ENCODE measurements around the gene RPL38. TPM values are rescaled to one million over a fixed set of nuclear protein-coding genes. Genes with fewer than 3 reads are reported as not detected.
"Not testable (repeated sequence)": the region's sequence is repeated elsewhere in the genome, so short reads cannot be mapped to it uniquely, and the experiment has no call there.

Gene RPL38
- total RNA-seq, 1 experiment from 2014 or later = 1,714 TPM

DNA sequence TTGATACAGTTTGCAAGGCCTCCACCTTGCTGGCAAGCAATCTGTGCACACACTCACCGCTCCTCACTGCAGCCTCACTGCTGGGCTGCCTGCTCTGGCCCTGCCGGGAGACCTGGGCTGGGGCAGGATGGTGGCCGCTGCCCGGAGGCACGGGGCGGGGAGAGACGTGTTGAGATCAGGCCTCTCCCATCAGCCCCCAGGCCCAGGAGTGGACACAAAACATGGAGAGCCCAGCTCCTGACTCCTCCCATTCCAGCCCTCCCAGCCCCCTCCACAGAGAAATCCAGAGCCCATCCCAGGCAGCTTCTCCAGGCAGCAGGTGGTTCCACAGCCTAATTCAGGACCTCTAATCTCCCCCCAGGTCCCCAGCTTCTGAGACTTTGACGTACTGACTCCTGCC is 23.1 kb upstream of the RPL38 start:
- DNase-seq (ENCODE audit: low read depth) = no peak
- in situ Hi-C loops (cut with HindIII; ENCODE audit: low pct_unique_long_range_greater_than_20kb, low sequenced_read_pairs) = no loop called here

DNA sequence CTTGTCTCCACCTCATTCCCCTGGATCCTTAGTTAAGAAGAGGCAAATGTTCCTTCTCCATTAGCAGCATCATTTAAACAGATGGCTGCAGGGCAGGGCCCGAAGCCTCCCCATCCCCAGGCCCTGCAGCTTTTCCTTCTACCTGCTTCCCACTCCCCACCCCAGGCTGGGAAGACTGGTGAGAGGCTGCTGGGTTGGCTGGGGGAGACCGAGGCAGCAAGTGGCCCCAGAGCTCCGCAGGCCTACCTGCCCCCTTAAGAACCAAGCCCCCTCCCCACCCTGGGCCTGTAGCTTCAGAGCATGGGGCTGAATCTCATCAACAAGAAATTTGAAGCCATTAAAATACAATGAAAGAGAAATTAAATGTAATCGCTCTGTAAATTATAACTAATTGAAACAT is 22.1 kb upstream of the RPL38 start:
- in situ Hi-C loops (cut with HindIII; ENCODE audit: low pct_unique_long_range_greater_than_20kb, low sequenced_read_pairs) = no loop called here
- DNase-seq (ENCODE audit: low read depth) = no peak

DNA sequence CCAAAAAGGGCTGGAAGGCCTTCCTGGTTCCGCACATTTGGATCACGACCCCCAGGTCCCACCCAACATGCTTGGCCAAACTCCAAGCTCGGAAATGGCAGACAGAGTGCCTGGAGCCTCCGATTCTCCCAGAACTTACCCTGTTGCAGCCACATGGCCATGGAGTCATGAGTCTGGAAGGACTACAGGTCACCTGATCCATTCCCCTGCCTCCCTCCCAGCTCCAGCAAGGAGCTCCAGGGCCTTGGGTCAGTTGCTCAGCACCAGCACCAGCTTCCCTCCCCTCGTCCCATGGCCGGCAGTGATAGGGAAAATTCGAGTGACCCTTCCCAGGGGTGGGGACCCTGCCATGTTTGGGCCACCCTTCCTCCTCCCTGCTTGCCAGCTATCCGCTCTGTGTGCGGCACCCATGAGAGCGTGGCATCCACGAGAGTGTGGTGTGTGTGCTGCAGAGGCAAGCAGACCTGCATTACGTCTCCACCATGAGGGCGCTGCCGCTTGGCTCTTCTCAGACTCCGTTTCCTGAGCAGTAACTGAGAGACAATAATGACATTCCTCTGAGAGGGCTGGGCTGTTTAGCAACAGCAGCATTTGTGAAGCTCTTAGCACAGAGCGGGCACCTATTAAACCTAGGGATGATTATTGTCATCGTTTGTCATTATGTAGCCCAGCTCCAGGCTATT is 21.3 kb upstream of the RPL38 start:
- DNase-seq (ENCODE audit: low read depth) = no peak
- in situ Hi-C loops (cut with HindIII; ENCODE audit: low pct_unique_long_range_greater_than_20kb, low sequenced_read_pairs) = no loop called here

DNA sequence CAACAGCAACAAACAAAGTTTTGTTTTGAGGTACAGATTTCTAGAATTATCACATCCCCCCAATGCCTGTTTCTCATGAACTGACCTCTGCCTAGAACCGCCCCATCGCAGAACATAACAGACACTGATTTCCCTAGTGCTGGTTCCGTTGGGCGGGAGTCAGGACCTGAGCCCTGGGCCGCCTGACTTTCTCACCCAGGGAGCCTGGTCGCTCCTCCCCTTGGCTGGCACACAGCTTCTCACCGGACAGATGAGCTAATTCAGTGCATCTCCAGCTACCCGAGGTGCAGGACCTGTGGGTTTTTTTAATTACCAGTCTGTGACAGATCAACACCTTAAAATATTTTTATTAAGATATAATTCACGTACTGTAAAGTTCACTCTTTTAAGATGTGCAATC is 20.1 kb upstream of the RPL38 start:
- in situ Hi-C loops (cut with HindIII; ENCODE audit: low pct_unique_long_range_greater_than_20kb, low sequenced_read_pairs) = no loop called here
- no peak for DNase-seq (ENCODE audit: low read depth)

DNA sequence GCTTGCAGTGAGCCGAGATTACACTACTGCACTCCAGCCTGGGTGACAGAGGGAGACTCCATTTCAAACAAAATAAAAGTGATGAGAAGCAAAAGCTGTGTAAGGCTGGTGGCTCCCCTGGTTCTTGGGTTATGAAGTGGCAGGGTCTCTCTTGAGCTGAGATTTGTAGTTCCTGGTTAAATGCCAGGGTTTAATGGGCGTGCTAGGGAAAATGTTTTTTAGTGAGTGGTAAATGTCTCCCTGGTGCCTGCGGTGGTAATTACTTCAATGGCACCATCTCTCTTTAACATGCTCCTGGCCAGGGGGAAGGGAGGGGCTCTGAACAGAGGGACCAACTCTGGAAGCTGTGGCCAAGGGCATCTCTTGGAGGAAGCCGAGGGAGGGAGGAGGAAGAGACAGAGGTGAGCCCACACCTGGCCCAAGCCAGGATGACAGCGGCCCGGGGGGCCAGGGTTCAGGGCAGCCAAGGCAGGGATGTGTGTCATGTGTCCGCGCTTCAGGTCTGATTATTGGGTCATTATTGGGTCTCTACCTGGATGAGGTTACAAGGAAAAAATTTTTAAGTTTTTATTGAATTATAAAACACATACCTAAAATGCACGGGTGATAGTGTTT is 17.8 kb upstream of the RPL38 start:
- DNase-seq (ENCODE audit: low read depth) = no peak
- in situ Hi-C loops (cut with HindIII; ENCODE audit: low pct_unique_long_range_greater_than_20kb, low sequenced_read_pairs) = no loop called here

DNA sequence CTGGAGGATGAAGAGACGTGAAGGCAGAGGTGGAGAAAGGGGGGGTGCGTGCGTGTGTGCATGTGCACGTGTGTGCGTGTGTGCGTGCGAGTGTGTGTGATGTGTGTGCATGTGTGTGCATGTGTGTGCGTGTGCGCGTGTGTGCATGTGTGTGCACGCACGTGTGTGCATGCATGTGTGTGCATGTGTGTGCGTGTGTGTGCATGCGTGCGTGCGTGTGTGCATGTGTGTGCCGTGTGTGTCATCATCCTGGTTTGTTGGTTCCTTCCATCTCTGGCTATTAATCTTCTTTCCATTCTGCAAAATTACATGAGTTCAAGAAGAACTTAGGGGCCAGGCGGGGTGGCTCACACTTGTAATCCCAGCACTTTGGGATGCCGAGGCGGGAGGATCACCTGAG is 17.0 kb upstream of the RPL38 start:
- in situ Hi-C loops (cut with HindIII; ENCODE audit: low pct_unique_long_range_greater_than_20kb, low sequenced_read_pairs) = no loop called here
- DNase-seq (ENCODE audit: low read depth) = no peak

DNA sequence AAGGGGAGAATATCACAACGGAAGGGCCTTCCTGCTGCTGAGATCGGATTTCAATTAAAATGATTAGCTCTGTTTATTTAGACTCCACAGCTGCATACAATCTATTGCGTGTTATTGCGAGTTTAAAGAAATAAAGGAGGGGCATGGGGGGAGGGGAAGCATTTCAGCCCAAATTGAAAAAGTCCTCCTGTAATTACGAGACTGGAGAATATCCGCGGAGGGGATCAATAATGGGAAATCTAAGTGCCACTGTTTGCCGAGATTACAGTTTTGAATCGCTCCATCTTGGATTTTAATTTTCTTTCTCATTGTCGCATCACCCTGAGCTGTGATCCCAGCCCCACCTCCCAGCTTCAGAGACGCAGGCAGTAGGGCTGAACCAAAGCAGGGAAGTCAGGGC is 15.7 kb upstream of the RPL38 start:
- in situ Hi-C loops (cut with HindIII; ENCODE audit: low pct_unique_long_range_greater_than_20kb, low sequenced_read_pairs) = no loop called here
- DNase-seq (ENCODE audit: low read depth) = no peak

DNA sequence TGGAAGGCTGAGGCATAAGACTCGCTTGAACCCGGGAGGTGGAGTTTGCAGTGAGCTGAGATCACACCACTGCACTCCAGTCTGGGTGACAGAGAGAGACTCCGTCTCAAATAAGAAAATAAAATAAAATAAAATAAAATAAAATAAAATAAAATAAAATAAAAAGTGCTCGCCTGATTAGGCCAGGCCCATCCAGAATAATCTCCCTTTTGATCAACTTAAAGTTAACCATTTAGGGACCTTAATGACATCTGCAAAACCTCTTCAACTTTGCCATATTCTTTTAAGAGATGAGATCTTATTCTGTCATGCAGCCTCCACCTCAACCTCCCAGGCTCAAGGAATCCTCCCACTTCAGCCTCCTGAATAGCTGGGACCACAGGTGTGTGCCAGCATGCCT is 14.8 kb upstream of the RPL38 start:
- in situ Hi-C loops (cut with HindIII; ENCODE audit: low pct_unique_long_range_greater_than_20kb, low sequenced_read_pairs) = not testable (repeated sequence)

DNA sequence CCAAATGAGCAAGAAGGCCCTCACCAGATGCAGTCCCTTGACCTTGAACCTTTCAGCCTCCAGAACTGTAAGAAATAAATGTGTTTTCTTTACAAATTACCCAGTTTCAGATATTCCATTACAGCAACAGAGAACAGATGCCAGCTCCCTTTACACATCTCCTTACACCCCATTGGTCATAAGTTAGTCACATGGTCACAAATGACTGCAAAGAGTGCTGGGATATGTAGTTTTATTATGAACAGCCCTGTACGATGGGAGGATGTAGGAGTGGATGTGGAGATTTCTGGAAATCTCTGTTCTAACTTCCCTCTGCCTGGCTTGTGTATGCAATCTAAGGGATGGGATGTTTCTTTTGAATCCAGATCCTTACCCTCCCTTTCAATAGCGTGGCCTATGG is 13.3 kb upstream of the RPL38 start:
- peak; percentile 55 for DNase-seq (ENCODE audit: low read depth)
- in situ Hi-C loops (cut with HindIII; ENCODE audit: low pct_unique_long_range_greater_than_20kb, low sequenced_read_pairs) = no loop called here

More for the DNA sequence above, 14.8 kb upstream of the RPL38 start:
- not testable (repeated sequence) for DNase-seq (ENCODE audit: low read depth)

DNA sequence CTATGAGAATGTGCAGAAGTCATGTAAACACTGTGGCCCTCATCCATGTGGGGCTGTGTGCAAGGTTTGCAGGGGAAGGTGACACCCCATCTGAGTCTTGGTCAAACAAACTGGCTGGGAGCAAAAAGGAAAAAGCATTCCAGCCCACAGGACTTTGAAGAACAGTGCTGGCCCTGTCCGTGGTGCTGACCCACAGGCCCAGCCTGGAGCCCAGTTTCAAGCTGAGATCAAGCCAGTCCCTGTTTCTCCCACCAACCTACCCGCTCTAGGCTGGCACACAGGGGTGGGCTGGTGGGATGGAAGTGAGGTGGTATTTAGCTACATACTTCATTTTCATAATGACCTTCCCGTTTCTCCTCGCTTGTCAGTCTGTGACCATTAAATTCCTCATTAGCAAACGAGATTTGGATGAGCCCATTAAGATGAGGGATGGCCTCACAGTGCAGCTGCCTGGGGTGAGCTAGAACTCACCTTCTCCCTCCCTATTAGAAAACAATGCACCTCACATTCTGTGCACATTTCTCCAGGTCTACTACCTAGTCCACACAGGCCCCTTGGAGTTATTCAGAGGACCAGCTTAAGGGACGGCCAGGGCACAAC is 12.6 kb upstream of the RPL38 start:
- no peak for DNase-seq (ENCODE audit: low read depth)
- in situ Hi-C loops (cut with HindIII; ENCODE audit: low pct_unique_long_range_greater_than_20kb, low sequenced_read_pairs) = no loop called here

DNA sequence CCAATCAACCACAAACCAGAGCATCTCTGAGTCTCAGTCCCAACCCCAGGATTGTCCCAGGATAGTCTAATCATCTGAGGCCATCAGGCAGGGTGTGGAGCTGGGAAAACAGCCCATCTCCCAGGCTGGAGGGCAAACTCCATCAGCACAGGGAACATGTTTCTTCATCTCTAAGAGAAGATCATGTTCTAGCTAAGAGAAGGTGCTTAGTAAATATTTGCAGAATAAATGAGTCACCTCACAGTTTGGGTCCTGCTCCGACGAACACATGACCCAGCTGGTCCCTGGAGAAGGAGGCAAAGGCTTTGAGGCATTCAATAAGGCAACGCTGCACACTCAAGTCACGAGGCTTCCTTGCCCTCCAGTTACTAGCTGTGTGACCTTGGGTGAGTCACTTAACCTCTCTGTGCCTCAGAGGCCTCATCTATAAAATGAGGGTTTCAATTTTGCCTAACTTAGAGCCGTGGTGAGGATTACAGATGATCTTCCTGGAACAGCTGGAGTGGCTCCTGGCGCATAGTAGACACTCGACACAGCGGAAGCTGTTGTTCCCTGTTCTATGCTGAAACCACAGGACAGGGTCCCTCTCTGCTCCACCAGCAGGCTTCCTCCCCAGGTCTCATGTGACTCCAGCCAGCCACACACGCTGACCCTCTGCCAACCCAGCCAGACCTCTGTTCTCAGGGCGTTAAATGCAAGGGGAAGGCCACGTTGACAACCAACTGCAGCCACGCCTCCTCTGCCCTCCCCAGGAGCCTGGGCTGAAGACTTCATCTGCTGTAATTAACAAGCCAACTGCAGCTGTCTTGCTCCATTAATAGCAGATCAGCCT is 10.3 kb upstream of the RPL38 start:
- in situ Hi-C loops (cut with HindIII; ENCODE audit: low pct_unique_long_range_greater_than_20kb, low sequenced_read_pairs) = no loop called here
- DNase-seq (ENCODE audit: low read depth) = no peak

DNA sequence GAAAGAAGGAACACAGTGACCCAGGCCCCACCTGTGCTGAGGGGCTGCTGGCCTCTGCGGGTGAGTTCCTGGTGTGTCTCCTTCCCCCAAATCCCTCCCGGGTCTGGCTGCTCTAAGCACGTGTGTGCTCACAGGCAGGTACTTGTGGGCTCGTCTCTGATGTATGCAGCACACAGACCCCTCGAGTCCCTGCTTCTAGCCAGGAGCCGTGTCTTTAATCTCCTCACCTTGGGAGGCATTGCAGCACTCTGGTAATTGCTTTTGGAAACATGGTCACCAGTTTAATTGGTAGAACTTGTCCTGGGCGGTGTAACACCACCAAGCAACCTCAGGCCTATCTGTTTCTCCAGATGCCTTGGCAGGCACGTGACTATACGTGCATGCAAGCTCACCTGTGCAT is 8.8 kb upstream of the RPL38 start:
- in situ Hi-C loops (cut with HindIII; ENCODE audit: low pct_unique_long_range_greater_than_20kb, low sequenced_read_pairs) = no loop called here

DNA sequence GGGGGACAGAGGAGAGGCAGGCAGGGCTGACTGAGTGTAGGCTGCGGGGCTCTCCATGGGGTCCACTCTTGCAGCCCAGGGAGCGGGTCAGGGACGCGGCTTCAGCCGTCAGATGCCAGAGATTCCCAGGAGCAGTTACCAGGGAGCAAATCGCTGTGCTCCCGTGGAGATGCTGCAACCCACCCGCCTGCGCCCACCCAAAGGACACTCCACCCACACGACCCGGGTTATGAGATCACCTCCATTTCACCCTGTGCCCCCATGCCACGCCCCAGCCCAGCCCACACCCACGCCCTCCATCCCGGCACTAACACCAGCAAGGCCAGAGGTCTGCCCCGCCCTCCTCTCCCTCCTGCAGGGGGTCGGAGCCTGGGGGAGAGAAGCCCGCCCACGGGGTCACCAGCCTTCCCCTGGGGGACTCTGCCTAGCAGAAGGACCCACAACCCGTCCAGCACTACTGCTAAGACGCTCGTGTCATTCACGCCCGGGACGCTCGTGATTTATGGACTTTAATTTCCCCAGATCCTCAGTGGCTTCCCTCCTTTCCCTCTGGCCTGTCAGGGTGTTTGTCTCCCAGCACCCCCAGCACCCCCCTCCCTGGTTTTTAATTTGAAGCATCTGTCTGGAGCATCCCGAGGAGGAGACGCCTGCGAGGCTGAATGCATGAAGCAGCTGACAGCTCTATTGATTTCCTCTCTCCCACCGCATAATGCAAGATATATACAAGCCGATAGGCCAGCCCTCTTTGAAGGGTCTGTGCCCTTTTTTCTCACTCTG is 6.7 kb upstream of the RPL38 start:
- DNase-seq (ENCODE audit: low read depth) = no peak
- in situ Hi-C loops (cut with HindIII; ENCODE audit: low pct_unique_long_range_greater_than_20kb, low sequenced_read_pairs) = no loop called here

More for the DNA sequence above, 8.8 kb upstream of the RPL38 start:
- DNase-seq (ENCODE audit: low read depth) = no peak

DNA sequence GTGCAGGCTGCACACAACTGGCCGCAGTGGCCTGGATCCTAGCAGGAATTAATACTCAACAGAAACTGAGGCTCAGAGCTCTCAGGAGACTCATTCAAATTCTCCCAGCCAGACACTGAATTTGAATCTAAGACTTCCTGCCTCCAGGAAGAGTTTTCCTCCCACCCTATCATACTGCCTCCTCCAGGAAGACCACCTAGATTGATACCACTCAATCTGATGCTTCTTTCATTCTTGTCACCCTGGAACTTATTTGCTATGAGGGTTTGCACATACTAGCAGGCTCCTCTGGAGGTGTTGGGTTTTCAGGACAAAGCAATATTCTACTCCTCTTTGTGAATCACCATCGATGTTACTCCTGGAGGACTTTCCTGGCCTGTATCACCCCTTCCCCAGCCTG is 5.7 kb upstream of the RPL38 start:
- in situ Hi-C loops (cut with HindIII; ENCODE audit: low pct_unique_long_range_greater_than_20kb, low sequenced_read_pairs) = no loop called here
- no peak for DNase-seq (ENCODE audit: low read depth)

DNA sequence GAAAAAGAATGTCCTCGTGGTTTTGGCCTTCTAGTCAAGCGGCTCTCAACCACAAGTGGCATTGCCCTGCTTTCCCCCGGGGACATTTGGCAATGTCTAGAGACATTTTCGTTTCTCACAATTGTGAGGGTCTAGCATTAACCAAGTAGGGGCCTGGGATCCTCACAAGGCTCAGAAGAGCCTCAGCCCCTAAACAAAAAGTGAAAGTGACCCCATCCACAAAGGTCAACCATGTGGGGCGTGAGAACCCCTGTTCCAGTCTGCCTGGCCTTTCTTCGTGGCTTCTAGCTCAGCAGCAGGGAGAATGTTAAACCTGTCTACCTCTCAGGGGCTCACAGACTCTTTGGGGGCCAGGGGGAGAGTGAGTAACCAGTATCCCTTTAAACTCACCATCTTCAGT is 4.8 kb upstream of the RPL38 start:
- in situ Hi-C loops (cut with HindIII; ENCODE audit: low pct_unique_long_range_greater_than_20kb, low sequenced_read_pairs) = no loop called here
- no peak for DNase-seq (ENCODE audit: low read depth)

DNA sequence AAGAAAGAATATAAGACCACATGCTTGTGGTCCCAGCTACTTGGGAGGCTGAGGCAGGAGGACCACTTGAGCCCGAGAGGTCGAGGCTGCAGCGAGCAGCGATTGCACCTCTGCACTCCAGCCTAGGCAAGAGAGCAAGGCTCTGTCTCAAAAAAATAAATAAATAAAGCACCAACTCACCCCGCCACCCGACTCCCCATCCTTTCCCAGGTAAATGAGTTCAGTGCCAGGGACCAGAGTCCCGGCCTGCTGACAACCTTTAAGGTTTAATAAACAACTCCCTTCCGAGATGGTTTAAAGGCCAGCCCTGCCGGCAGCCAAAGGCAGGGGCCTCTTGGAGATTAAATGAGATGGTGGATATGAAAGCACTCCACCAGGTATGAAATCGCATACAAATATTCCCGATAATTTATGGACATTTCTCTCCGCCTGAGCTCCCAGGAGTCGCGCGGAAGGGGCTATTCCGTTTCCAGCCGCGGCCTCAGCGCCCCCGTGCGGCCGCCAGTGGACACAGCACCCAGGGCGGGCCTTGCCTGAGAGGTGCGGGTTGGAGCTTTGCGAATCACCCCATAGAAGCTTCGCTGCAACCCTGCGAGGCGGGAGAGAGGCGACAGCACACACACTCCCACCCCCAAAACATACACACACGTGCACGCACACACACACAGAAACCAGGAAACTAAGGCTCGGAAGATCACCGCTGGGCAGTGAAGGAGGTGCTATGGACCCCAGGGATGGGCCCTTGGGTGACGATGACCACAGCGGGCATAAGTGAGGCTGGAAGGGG is 4.0 kb upstream of the RPL38 start:
- peak; percentile 48 for DNase-seq (ENCODE audit: low read depth)
- in situ Hi-C loops (cut with HindIII; ENCODE audit: low pct_unique_long_range_greater_than_20kb, low sequenced_read_pairs) = no loop called here

DNA sequence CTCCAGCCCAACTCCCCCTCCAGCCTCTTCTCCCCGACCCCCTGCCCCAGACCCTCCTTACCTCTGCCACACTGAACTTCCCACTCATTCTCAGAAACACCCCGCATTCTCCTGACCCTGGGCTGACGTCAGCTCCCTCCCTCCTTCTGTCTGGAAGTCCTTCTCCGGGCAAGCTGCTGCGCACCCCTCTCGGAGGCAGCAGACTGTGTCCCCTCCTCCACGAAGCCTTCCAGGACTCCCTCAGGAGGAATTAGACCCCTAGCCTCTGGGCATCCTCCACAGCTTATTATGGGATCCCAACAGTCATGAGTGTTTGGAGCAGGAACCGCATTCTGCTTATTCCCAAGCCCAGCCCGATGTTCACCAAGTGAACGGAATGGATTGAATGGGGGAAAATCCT is 3.4 kb upstream of the RPL38 start:
- in situ Hi-C loops (cut with HindIII; ENCODE audit: low pct_unique_long_range_greater_than_20kb, low sequenced_read_pairs) = no loop called here
- DNase-seq (ENCODE audit: low read depth) = no peak

DNA sequence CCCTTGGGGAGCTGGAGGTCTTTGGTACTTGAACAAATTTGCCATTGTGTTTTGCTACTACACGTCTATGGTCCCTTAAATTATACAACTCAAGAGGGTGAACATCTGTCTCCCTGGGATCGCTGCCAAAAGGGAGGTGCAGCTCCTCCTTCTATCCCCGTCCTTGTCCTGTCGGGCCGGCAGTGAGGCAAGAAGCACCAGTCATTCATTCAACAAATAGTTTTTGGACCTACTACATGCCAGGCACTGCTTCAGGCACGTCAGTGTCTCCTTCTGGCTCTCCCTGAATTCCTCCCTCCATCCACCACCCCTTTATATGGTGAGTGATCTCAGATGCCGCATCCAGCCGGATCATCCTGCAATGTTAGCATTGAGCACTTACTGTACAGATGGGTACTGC is 2.2 kb upstream of the RPL38 start:
- in situ Hi-C loops (cut with HindIII; ENCODE audit: low pct_unique_long_range_greater_than_20kb, low sequenced_read_pairs) = no loop called here
- DNase-seq (ENCODE audit: low read depth) = no peak
